CD4-positive, alpha-beta memory T cell (primary cell): ENCODE data around the gene MASP1. TPM values are rescaled to one million over a fixed set of nuclear protein-coding genes. Genes with fewer than 3 reads are reported as not detected.

Experiments
- CTCF ChIA-PET: fragments of 350-600 bp; sonication (Branson Sonifier 250); formaldehyde crosslinking; loops from one replicate; lab custom pipeline; 2021; ENCODE audit warnings: inconsistent platforms; ENCODE audit not compliant: partially characterized antibody; lab: Charles Lee
- POLR2A ChIA-PET: fragments of 350-600 bp; sonication (Branson Sonifier 250); formaldehyde crosslinking; loops from one replicate; lab custom pipeline; 2021; ENCODE audit not compliant: partially characterized antibody; lab: Charles Lee
- DNase-seq, 5 donors: peaks; one replicate each; pipeline versions ENCODE4 v3.0.0 to v3.0.0-alpha.2; 2020 to 2022; ENCODE audit warnings: mixed read lengths in 1 of 5
- H3K27ac ChIP-seq: one replicate; pipeline ENCODE4 v1.7.0; 2013; ENCODE audit warnings: low read depth, low read length
- H3K27me3 ChIP-seq: 2 replicates; pipeline ENCODE4 v1.7.0; 2013; ENCODE audit warnings: mild to moderate bottlenecking, low read length, moderate library complexity; ENCODE audit not compliant: insufficient read depth
- H3K36me3 ChIP-seq: 2 replicates; pipeline ENCODE4 v1.7.0; 2013; ENCODE audit warnings: mild to moderate bottlenecking, low read length, moderate library complexity; ENCODE audit not compliant: insufficient read depth
- H3K4me1 ChIP-seq: 2 replicates; pipeline ENCODE4 v1.7.0; 2013; ENCODE audit warnings: mild to moderate bottlenecking, low read length, moderate library complexity; ENCODE audit not compliant: insufficient read depth
- H3K4me3 ChIP-seq, 2 donors: one replicate each; pipeline ENCODE4 v1.7.0; 2013; ENCODE audit warnings: low read length in 2 of 2, mild to moderate bottlenecking in 1 of 2
- H3K9me3 ChIP-seq, 2 donors: one replicate each; pipeline ENCODE4 v1.7.0; 2013; ENCODE audit warnings: low read length in 2 of 2, control low read depth in 1 of 2; ENCODE audit not compliant: control insufficient read depth in 1 of 2
- H3K27ac Mint-ChIP-seq, 7 donors: one replicate each; pipeline ENCODE4 v1.8.0; 2020 to 2021; ENCODE audit warnings: mixed read lengths in 7 of 7, mild to moderate bottlenecking in 6 of 7, inconsistent platforms in 3 of 7, moderate library complexity in 3 of 7
- H3K27me3 Mint-ChIP-seq, 2 donors: one replicate each; pipeline ENCODE4 v1.8.0; 2020 to 2021; ENCODE audit warnings: mixed read lengths in 2 of 2
- H3K36me3 Mint-ChIP-seq, 2 donors: one replicate each; pipeline ENCODE4 v1.8.0; 2020 to 2021; ENCODE audit warnings: mixed read lengths in 2 of 2, inconsistent platforms in 1 of 2, mild to moderate bottlenecking in 1 of 2
- H3K4me1 Mint-ChIP-seq, 4 donors: one replicate each; pipeline ENCODE4 v1.8.0; 2020 to 2021; ENCODE audit warnings: mixed read lengths in 4 of 4, mild to moderate bottlenecking in 1 of 4
- H3K4me3 Mint-ChIP-seq, 8 donors: one replicate each; pipeline ENCODE4 v1.8.0; 2020 to 2021; ENCODE audit warnings: mixed read lengths in 8 of 8, mild to moderate bottlenecking in 7 of 8, moderate library complexity in 6 of 8, inconsistent platforms in 3 of 8
- H3K9me3 Mint-ChIP-seq, 8 donors: one replicate each; pipeline ENCODE4 v1.8.0; 2020 to 2021; ENCODE audit warnings: mixed read lengths in 8 of 8, mild to moderate bottlenecking in 5 of 8, inconsistent platforms in 3 of 8, moderate library complexity in 1 of 8
- intact Hi-C: fragments of 100-400 bp; cut with micrococcal nuclease; formaldehyde crosslinking; loops from one replicate; pipeline ENCODE4 v1.15.1; 2023
- polyA plus RNA-seq, 2 donors: library from polyadenylated mRNA; unstranded; fragments of 300-500 nt; fragmentation: Illumina TruSeq; gene quantifications; one replicate each; pipeline ENCODE4 v1.2.3, GENCODE V29; 2021
- total RNA-seq, 2 experiments: library from RNA; stranded (reverse); gene quantifications; one replicate each; pipeline ENCODE4 v1.2.3, GENCODE V29; 2021

The MASP1 gene
- total and polyA plus RNA-seq, 4 experiments from 2014 or later: not detected

DNA sequence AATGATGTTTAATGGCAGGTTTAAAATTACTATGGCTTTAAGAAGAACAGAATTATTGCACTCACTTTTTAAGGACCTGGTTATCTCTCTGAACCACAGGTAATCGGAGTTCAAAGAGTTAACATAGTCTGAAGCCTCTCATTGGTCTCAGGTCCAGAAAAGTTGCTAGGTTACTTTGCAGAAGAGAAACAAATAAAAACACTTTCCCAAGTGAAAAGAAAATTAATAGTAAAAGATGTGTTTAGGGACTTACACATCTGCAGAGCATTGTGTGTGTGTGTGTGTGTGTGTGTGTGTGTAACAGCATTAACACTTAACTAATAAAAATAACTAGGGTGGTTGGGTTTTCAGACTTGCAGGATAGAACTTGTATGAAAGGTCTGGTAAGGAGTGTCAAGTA lies 1.0 kb downstream of the MASP1 start:
- no peaks in the 10 kb centered on the region for H3K36me3 Mint-ChIP-seq
- peaks cover 12 to 24% of the 10 kb centered on the region in 2 donors for H3K27me3 Mint-ChIP-seq
- peaks cover 0 to 2% (median 0%) of the 10 kb centered on the region in 8 donors for H3K9me3 Mint-ChIP-seq
- CTCF ChIA-PET: no interaction called here
- H3K27ac Mint-ChIP-seq: no peak overlapping the region
- intact Hi-C loops: no loop called here
- POLR2A ChIA-PET: no interaction called here
- no peak for DNase-seq
- Histone ChIP-seq H3K4me1 (no peaks in the 10 kb centered on the region), H3K4me3 (no peak overlapping the region), H3K9me3 (no peaks in the 10 kb centered on the region), H3K36me3 (no peaks in the 10 kb centered on the region), H3K27ac (no peak overlapping the region), H3K27me3 (no peaks in the 10 kb centered on the region)
- peaks cover 0 to 3% (median under 1%) of the 10 kb centered on the region in 4 donors for H3K4me1 Mint-ChIP-seq
- H3K4me3 Mint-ChIP-seq: no peak overlapping the region

GRCh38 chr3:187288855-187289605 lies 2.5 kb downstream of the MASP1 start:
- no peaks in the 10 kb centered on the region for H3K9me3 ChIP-seq
- Mint-ChIP-seq H3K27me3 (peaks cover 12 to 23% of the 10 kb centered on the region in 2 donors), H3K9me3 (peaks cover 0 to 2% (median 0%) of the 10 kb centered on the region in 8 donors), H3K27ac (no peak overlapping the region), H3K36me3 (no peaks in the 10 kb centered on the region), H3K4me1 (peaks cover 0 to 3% (median under 1%) of the 10 kb centered on the region in 4 donors), H3K4me3 (no peak overlapping the region)
- intact Hi-C loops: no loop called here
- CTCF ChIA-PET: no interaction called here
- POLR2A ChIA-PET: no interaction called here
- H3K36me3 ChIP-seq: no peaks in the 10 kb centered on the region
- H3K4me3 ChIP-seq: no peak overlapping the region
- no peak overlapping the region for H3K27ac ChIP-seq
- no peaks in the 10 kb centered on the region for H3K4me1 ChIP-seq
- no peaks in the 10 kb centered on the region for H3K27me3 ChIP-seq
- no peak for DNase-seq

DNA sequence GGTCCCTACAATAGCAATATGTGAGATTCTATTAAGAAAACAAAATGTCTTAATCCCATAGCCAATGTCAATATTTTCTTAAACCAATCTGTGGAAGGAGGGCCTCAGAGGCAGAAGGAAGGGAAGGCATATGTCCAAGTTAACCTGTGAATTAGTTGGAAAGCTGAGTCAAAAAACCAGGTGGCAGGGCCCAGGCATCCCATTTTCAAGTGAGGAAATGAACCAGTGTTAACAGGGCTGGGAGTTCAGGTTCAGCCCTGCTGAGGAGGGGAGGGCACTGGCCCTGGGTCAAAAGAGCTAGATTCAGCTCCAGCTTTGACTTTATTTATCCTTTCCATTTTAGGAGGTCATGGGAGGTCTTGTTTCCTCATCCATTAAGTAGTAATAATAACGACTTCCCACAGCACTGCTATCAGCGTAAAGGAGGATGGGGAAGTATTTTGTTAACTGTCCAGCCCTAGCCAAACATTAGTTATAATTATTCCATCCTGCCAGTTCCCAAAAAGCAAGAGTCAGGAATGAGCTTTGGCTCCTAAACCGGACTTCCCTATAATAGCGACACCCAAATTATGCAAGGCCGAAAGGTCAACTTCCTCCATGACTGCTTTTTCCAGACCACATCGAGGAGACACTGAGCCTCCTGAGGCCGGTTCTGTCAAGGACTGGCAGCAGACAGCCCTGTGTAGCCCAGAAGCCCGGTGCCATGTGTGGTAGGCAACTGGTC lies 3.2 kb downstream of the MASP1 start:
- DNase-seq: no peak
- CTCF ChIA-PET: no interaction called here
- H3K4me3 ChIP-seq: no peak overlapping the region
- POLR2A ChIA-PET: no interaction called here
- no peaks in the 10 kb centered on the region for H3K4me1 ChIP-seq
- no peak overlapping the region for H3K27ac Mint-ChIP-seq
- H3K9me3 Mint-ChIP-seq: peaks cover 0 to 2% (median 0%) of the 10 kb centered on the region in 8 donors
- H3K9me3 ChIP-seq: no peaks in the 10 kb centered on the region
- no peaks in the 10 kb centered on the region for H3K27me3 ChIP-seq
- no peak overlapping the region for H3K4me3 Mint-ChIP-seq
- peaks cover 0 to 3% (median under 1%) of the 10 kb centered on the region in 4 donors for H3K4me1 Mint-ChIP-seq
- no peaks in the 10 kb centered on the region for H3K36me3 Mint-ChIP-seq
- no peak overlapping the region for H3K27ac ChIP-seq
- intact Hi-C loops: no loop called here
- H3K36me3 ChIP-seq: no peaks in the 10 kb centered on the region
- H3K27me3 Mint-ChIP-seq: peaks cover 10 to 22% of the 10 kb centered on the region in 2 donors

DNA sequence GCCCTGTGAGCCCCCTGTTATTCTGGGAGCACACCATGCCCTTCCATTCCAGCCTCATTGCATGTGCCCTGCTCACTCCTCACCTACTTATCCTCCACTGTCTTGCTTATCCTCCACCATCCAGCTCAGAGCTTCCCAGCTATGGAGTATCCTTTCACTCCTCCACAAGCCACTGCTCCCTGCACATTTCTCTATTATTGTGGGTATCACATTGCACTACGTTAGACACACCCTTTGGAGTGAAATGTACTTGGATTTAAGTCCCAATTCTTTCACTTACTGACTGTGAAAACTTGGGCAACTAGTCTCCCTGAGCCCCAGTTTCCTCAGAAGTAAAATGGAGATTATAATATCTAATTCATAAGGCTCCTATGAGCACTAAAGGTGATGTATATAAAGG lies 4.3 kb downstream of the MASP1 start:
- CTCF ChIA-PET: no interaction called here
- Mint-ChIP-seq H3K4me1 (peaks cover 0 to 3% (median under 1%) of the 10 kb centered on the region in 4 donors), H3K9me3 (peaks cover 0 to 2% (median 0%) of the 10 kb centered on the region in 8 donors), H3K36me3 (no peaks in the 10 kb centered on the region), H3K27me3 (peaks cover 11 to 17% of the 10 kb centered on the region in 2 donors), H3K27ac (no peak overlapping the region), H3K4me3 (no peak overlapping the region)
- DNase-seq: no peak
- Histone ChIP-seq H3K4me1 (no peaks in the 10 kb centered on the region), H3K4me3 (no peak overlapping the region), H3K36me3 (no peaks in the 10 kb centered on the region), H3K27ac (no peak overlapping the region), H3K9me3 (no peaks in the 10 kb centered on the region), H3K27me3 (no peaks in the 10 kb centered on the region)
- intact Hi-C loops: no loop called here
- POLR2A ChIA-PET: no interaction called here

- Histone ChIP-seq H3K4me1 (no peaks in the 10 kb centered on the region), H3K27ac (no peak overlapping the region), H3K4me3 (no peak overlapping the region), H3K36me3 (no peaks in the 10 kb centered on the region), H3K27me3 (no peaks in the 10 kb centered on the region), H3K9me3 (no peaks in the 10 kb centered on the region)
- Mint-ChIP-seq H3K9me3 (peaks cover 0 to 2% (median 0%) of the 10 kb centered on the region in 8 donors), H3K27ac (no peak overlapping the region), H3K36me3 (no peaks in the 10 kb centered on the region), H3K4me1 (peaks cover 0 to 3% (median under 1%) of the 10 kb centered on the region in 4 donors), H3K27me3 (peaks cover 11 to 17% of the 10 kb centered on the region in 2 donors), H3K4me3 (no peak overlapping the region)
- ChIA-PET POLR2A (no interaction called here), CTCF (no interaction called here)
- intact Hi-C loops: no loop called here
- no peak for DNase-seq
Observed at GRCh38 chr3:187286467-187287059, 5.0 kb downstream of the MASP1 start.

GRCh38 chr3:187281191-187281714 lies 10.3 kb downstream of the MASP1 start:
- Mint-ChIP-seq H3K27ac (no peak overlapping the region), H3K27me3 (peaks cover 5 to 15% of the 10 kb centered on the region in 2 donors), H3K4me1 (no peaks in the 10 kb centered on the region), H3K9me3 (peaks cover 0 to 2% (median 0%) of the 10 kb centered on the region in 8 donors), H3K36me3 (no peaks in the 10 kb centered on the region), H3K4me3 (no peak overlapping the region)
- DNase-seq: no peak
- H3K9me3 ChIP-seq: no peaks in the 10 kb centered on the region
- ChIA-PET CTCF (no interaction called here), POLR2A (no interaction called here)
- intact Hi-C loops: no loop called here
- H3K27ac ChIP-seq: no peak overlapping the region
- H3K27me3 ChIP-seq: no peaks in the 10 kb centered on the region
- no peaks in the 10 kb centered on the region for H3K36me3 ChIP-seq
- H3K4me1 ChIP-seq: no peaks in the 10 kb centered on the region
- no peak overlapping the region for H3K4me3 ChIP-seq

DNA sequence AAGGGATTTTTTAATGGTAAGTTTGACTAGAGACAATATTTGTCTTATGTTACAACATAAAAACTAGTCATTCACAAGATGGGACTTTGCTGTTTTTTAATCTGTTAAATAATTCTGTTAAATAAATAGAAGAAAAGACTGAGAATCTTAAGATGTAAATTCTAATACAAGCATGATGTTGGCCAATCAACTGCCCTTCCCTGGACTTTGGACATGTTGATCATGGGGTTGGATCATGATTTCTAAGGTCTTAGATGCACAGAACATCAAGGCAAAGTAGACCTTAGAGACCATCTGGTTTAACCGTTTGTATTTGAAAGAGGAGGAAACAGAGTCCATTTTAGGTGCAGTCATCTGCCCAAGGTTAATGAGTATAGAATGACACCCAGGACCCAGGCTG lies 10.9 kb downstream of the MASP1 start:
- Histone ChIP-seq H3K36me3 (no peaks in the 10 kb centered on the region), H3K4me1 (no peaks in the 10 kb centered on the region), H3K9me3 (no peaks in the 10 kb centered on the region), H3K4me3 (no peak overlapping the region), H3K27me3 (no peaks in the 10 kb centered on the region), H3K27ac (no peak overlapping the region)
- Mint-ChIP-seq H3K4me1 (no peaks in the 10 kb centered on the region), H3K9me3 (peaks cover 0 to 2% (median 0%) of the 10 kb centered on the region in 8 donors), H3K4me3 (no peak overlapping the region), H3K36me3 (no peaks in the 10 kb centered on the region), H3K27ac (no peak overlapping the region), H3K27me3 (peaks cover 5 to 15% of the 10 kb centered on the region in 2 donors)
- DNase-seq: no peak
- ChIA-PET POLR2A (no interaction called here), CTCF (no interaction called here)
- intact Hi-C loops: no loop called here
